Spleen (tissue), 11 donors: ENCODE data around the gene TACR2. TPM values are rescaled to one million over a fixed set of nuclear protein-coding genes. Genes with fewer than 3 reads are reported as not detected.

ENCODE experiments used
- DNase-seq: peaks from one replicate; pipeline ENCODE4 v3.0.0-alpha.2; 2020
- H3K27ac ChIP-seq, 8 donors: fragments of 200-600 bp; sonication (generic) in 7 of 8; 1 replicate in 4 of 8; 2 replicates in 4 of 8; pipeline versions ENCODE4 v1.5.0 to v1.8.0; 2016 to 2021; ENCODE audit warnings: inconsistent platforms in 4 of 8, mild to moderate bottlenecking in 4 of 8, moderate library complexity in 1 of 8
- H3K27me3 ChIP-seq, 7 donors: fragments of 200-600 bp; sonication (generic) in 6 of 7; replicated peaks in 1 of 7; 1 replicate in 4 of 7; 2 replicates in 3 of 7; pipeline versions ENCODE4 v1.5.0 to v1.8.0; 2016 to 2021; ENCODE audit warnings: inconsistent platforms in 3 of 7, mild to moderate bottlenecking in 1 of 7
- H3K36me3 ChIP-seq, 6 donors: fragments of 200-600 bp; sonication (generic) in 5 of 6; 1 replicate in 4 of 6; 2 replicates in 2 of 6; pipeline versions ENCODE4 v1.5.0 to v1.8.0; 2016 to 2021; ENCODE audit warnings: inconsistent platforms in 2 of 6
- H3K4me1 ChIP-seq, 6 donors: fragments of 200-600 bp; sonication (generic) in 5 of 6; 1 replicate in 3 of 6; 2 replicates in 3 of 6; pipeline versions ENCODE4 v1.5.0 to v1.8.0; 2016 to 2021; ENCODE audit warnings: inconsistent platforms in 3 of 6
- H3K4me3 ChIP-seq, 8 donors: fragments of 200-600 bp; sonication (generic) in 7 of 8; 1 replicate in 4 of 8; 2 replicates in 4 of 8; pipeline versions ENCODE4 v1.5.0 to v1.8.0; 2016 to 2021; ENCODE audit warnings: inconsistent platforms in 4 of 8, mild to moderate bottlenecking in 4 of 8, moderate library complexity in 2 of 8
- H3K9me3 ChIP-seq, 8 donors: fragments of 200-600 bp; sonication (generic) in 7 of 8; 1 replicate in 4 of 8; 2 replicates in 4 of 8; pipeline versions ENCODE4 v1.5.0 to v1.8.0; 2016 to 2021; ENCODE audit warnings: inconsistent platforms in 4 of 8
- CTCF ChIP-seq, 11 experiments: fragments of 200-600 bp in 7 of 11; fragments of 450-650 bp in 4 of 11; sonication (generic) in 4 of 11; IDR thresholded peaks in 8 of 11; conservative IDR thresholded peaks in 3 of 11; 1 replicate in 7 of 11; 2 replicates in 4 of 11; pipeline versions ENCODE4 v1.4.0 to v1.8.0; 2016 to 2021; ENCODE audit warnings: antibody characterized with exemption in 11 of 11, inconsistent platforms in 4 of 11, mild to moderate bottlenecking in 1 of 11
- POLR2A ChIP-seq, 3 donors: fragments of 450-650 bp; IDR thresholded peaks; one replicate each; pipeline ENCODE4 v1.5.1; 2017; ENCODE audit warnings: antibody characterized with exemption in 3 of 3, mild to moderate bottlenecking in 1 of 3
- POLR2AphosphoS5 ChIP-seq, 3 donors: sonication (generic); formaldehyde crosslinking; IDR thresholded peaks; one replicate each; pipeline ENCODE4 v1.5.1; 2017; ENCODE audit warnings: antibody characterized with exemption in 3 of 3
- WGBS, 5 donors: extraction: QIAGEN DNeasy Blood & Tissue Kit in 3 of 5; methylation state at CpG; one replicate each; pipeline versions ENCODE4 v1.1.5 to v1.1.7; 2013 to 2018; 5-methylcytosine and 5-hydroxymethylcytosine counted together
- intact Hi-C: fragments of 100-400 bp; cut with DNase I; formaldehyde crosslinking; loops from one replicate; pipeline ENCODE4 v1.15.0; 2023; ENCODE audit warnings: low total_unique reads
- polyA plus RNA-seq, 3 donors: library from polyadenylated mRNA; stranded (reverse); fragments of 200-250 nt; gene quantifications; one replicate each; pipeline ENCODE4 v1.2.1, GENCODE V29; 2013
- total RNA-seq, 7 donors: library from RNA; depleted of rRNA in 3 of 7; stranded (reverse); fragments of >200 nt in 3 of 7; fragmentation: NEBNext Ultra II Directional in 4 of 7; extraction: Animal tissue kit (Norgen Biotek cat#: 25700) in 4 of 7; gene quantifications; one replicate each; pipeline versions ENCODE4 v1.1.0 to v1.2.1, GENCODE V29; 2016 to 2021
- donor health status: healthy with polysubstance abuse.
- donor health status: DM: no; HTN: no; CAD: no; lungs with moderate emphysema.
- donor health status: DM: no; HTN: no; CAD: no.
- donor health status: Bipolar disorder and iron deficiency.
- donor health status: healthy.
- donor health status: DM: no; HTN: no; CAD: no.
- donor health status: DM: yes; HTN: yes; CAD: no.

Gene TACR2
- total and polyA plus RNA-seq, 10 donors = 0.15 to 0.52 (median 0.30) TPM; not detected in 4

GRCh38 chr10:69418052-69418752 is 1.5 kb upstream of the TACR2 start:
- TF ChIP-seq POLR2A (IDR thresholded peaks at IDR 0.05) = no peak
- TF ChIP-seq POLR2AphosphoS5 (IDR thresholded peaks at IDR 0.05) = no peak
- no peak for TF ChIP-seq CTCF (IDR thresholded peaks at IDR 0.05 in 8 of 11, conservative IDR thresholded peaks at IDR 0.05 in 3 of 11)
- intact Hi-C loops = no loop called here
- peak; percentile 56 for DNase-seq

GRCh38 chr10:69417542-69417941 is 824 bp upstream of the TACR2 start:
- no peaks in the 10 kb centered on the region for H3K36me3 ChIP-seq
- intact Hi-C loops = no loop called here
- 84 to 92% (median 88%) methylated on average over 11 of the region's 11 CpGs for WGBS, 5 donors
- peak; percentile 43 for DNase-seq
- H3K9me3 ChIP-seq = no peaks in the 10 kb centered on the region
- no peaks in the 10 kb centered on the region for H3K27me3 ChIP-seq
- H3K4me3 ChIP-seq = no peak overlapping the region
- no peak for TF ChIP-seq POLR2AphosphoS5 (IDR thresholded peaks at IDR 0.05)
- TF ChIP-seq CTCF (IDR thresholded peaks at IDR 0.05 in 8 of 11, conservative IDR thresholded peaks at IDR 0.05 in 3 of 11) = no peak
- TF ChIP-seq POLR2A (IDR thresholded peaks at IDR 0.05) = no peak
- H3K27ac ChIP-seq = no peak overlapping the region
- H3K4me1 ChIP-seq = peaks cover 0 to 7% (median 6%) of the 10 kb centered on the region in 6 donors

More at GRCh38 chr10:69418052-69418752, 1.5 kb upstream of the TACR2 start:
- Histone ChIP-seq H3K27me3 (no peaks in the 10 kb centered on the region), H3K4me1 (peaks cover 0 to 4% (median 3%) of the 10 kb centered on the region in 6 donors), H3K36me3 (no peaks in the 10 kb centered on the region), H3K9me3 (no peaks in the 10 kb centered on the region), H3K27ac (no peak overlapping the region), H3K4me3 (no peak overlapping the region)
- WGBS, 5 donors = 71 to 91% (median 83%) methylated on average over 7 to 8 of the region's 8 CpGs

GRCh38 chr10:69415951-69416350 is 767 bp downstream of the TACR2 start:
- no peaks in the 10 kb centered on the region for H3K36me3 ChIP-seq
- 87 to 95% (median 94%) methylated on average over 10 of the region's 10 CpGs for WGBS, 5 donors
- TF ChIP-seq POLR2A (IDR thresholded peaks at IDR 0.05) (no peak), POLR2AphosphoS5 (IDR thresholded peaks at IDR 0.05) (no peak), CTCF (IDR thresholded peaks at IDR 0.05 in 8 of 11, conservative IDR thresholded peaks at IDR 0.05 in 3 of 11) (no peak)
- intact Hi-C loops = no loop called here
- H3K27ac ChIP-seq = no peak overlapping the region
- H3K27me3 ChIP-seq = no peaks in the 10 kb centered on the region
- no peak overlapping the region for H3K4me3 ChIP-seq
- H3K9me3 ChIP-seq = no peaks in the 10 kb centered on the region
- DNase-seq = peak; percentile 51
- peaks cover 0 to 7% (median 6%) of the 10 kb centered on the region in 6 donors for H3K4me1 ChIP-seq

DNA sequence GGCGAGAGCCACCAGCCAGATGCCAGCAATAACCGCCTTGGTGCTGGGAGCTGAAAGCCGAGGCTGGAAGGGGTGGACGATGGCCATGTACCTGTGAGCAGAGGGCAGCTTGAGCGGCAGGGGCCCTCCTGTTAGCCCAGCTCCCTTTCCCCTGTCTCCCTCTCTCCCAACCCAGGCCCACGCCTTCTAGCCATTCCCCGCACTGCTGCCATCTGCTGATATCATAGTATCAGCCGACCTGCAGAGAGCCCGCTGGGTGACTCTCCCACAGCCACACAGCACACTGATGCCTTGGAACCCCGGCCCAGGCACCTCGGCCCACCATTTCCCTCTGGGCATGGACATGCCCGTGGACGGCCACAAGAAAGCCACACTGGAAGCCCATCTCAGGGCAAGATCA is 1.7 kb downstream of the TACR2 start:
- no peak for TF ChIP-seq POLR2A (IDR thresholded peaks at IDR 0.05)
- no peak for TF ChIP-seq CTCF (IDR thresholded peaks at IDR 0.05 in 8 of 11, conservative IDR thresholded peaks at IDR 0.05 in 3 of 11)
- TF ChIP-seq POLR2AphosphoS5 (IDR thresholded peaks at IDR 0.05) = no peak
- Histone ChIP-seq H3K9me3 (no peaks in the 10 kb centered on the region), H3K27ac (no peak overlapping the region), H3K4me3 (no peak overlapping the region), H3K27me3 (no peaks in the 10 kb centered on the region), H3K4me1 (peaks cover 0 to 16% (median 6%) of the 10 kb centered on the region in 6 donors), H3K36me3 (no peaks in the 10 kb centered on the region)
- DNase-seq = peak; percentile 68
- 83 to 92% (median 87%) methylated on average over 9 to 13 of the region's 13 CpGs for WGBS, 5 donors
- intact Hi-C loops = no loop called here
